GM19324 (cell line): Measurements from ENCODE around the gene HOXC5.

Experiments used
- ATAC-seq: cut with Tn5 transposase; IDR thresholded peaks from one replicate; pipeline ENCODE4 v1.9.1; 2021; ENCODE audit warnings: mild to moderate bottlenecking, moderate library complexity; ENCODE audit not compliant: unreplicated experiment, low FRiP score

Gene HOXC5

DNA sequence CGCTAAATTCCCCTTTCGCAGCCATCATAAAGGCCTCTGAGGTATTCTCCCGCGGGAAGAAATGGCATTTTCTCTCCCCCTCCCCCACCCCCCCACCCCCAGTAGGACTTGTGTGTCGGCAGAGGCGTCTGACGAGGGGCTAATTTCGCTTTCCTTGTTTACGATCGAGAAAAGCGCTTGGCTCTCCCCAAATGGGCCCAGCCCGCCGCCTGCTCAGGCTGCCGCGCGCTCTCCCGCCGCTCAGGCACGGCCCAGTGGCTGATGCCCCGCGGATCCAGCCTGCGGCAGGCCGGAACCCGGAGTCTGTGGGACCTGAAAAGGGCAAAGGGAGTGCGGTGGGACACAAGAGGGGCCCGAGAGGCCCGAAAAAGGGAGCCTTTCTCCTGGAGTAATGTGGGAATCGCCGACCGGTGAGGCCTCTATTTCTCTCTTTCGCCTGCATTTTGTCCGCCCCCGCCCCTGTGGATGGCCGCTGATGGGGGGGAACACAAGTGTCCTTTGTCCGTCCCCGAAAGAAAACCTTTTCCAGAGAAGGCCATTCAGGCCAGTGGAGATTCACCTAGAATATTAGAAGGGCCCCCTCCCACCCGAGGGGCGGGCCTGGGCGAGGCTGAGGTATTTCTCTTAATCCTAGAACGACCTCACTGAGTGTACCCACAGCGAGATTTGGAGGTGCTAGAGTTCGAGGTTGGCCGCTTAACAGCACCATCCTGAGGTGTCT lies 13.6 kb upstream of the HOXC5 start:
- no peak for ATAC-seq

DNA sequence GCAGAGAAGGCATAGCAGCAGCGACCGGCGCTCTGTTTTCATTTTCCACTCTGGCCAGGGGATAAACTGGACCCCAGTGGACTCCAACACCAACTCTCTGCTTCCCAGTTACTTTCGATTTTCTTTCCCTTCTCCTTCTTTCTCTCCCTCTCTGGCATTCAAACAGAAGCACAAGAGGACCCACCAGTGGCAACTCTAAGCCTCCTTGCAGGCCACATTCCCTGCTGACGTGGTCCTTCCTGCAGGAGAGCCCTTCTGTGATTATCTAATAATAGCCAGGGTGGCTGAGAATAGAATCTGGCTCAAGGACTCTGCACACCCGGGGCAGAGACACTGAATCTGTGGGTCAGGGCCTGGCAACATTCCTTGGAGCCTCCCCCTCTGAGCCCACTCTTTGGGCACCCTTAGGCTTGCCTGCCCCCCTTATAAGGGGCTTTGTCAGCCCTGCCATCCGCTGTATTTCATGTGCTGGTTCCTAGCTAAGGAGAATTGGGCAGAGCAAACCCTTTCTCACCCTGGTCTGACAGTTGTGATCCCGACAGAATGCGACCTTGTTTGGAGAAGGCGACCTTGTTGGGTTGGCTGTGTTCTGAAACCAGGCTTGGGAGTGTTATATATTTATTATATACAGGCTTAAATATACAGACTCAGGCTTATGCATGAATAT lies 12.8 kb upstream of the HOXC5 start:
- no peak for ATAC-seq

DNA sequence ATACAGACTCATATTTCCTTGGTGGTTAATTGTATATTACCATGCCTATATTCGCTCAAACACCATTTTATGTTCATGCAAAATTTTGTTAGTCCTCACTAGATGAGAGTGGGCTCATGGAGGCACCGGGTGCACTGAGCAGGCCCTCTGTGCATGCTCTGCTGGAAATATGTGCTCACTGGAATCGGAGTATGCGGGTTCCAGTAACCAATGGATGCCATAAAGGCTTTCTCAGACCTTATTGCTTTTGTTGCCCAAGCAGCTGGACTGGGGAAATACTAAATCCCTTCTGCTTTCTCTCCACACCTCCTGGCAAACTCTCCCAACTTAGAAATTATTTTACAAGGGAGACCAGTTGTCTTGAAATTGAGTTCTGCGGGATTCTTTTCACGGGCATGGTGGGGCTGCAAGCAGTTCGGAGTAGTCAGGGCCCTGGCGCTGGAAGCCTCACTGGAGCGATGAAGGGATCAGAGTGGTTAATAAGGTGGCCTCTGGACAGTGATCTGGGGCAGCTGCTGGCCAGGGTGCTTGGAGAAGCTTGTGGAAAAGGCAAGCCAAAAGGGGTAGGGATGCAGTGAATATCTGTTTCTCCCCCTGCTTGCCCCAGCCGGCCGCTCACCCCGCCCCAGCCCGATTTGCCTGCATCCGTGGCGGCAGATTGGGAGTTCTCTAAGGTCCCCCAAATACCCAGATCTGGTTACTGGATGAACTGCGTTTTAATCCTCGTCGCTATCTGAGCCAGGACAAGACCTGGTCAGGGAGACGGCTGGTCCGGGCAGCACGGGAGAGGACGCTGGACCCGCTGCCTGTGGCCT lies 12.1 kb upstream of the HOXC5 start:
- ATAC-seq: no peak

DNA sequence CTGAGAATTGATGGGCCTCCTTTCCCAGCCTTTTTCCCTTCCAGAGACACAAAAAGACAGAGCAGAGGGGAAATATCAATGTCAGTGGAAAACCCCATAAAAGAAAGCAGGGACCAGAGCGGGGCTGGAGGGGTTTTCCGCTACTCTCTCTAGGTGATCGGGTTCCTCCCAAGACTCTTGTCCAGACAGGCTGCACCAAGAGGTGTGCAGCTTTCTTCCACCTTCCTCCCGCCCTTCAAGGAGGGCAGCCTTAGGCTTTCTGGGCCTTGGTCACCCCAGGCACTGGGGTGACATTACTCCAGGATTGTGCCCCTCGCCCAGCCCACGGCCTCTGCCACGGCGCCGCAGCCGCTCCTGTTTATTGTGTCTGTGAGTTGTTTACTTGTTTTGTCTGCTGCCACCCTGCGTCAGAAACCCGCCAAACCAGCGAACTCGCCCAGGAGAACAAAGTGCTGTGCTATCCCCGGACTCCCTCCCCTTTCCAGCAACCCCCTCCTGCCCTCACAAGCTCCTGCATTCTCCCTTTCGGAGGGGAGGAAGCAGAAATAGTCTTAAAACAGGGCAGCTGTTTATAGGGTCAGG lies 11.3 kb upstream of the HOXC5 start:
- ATAC-seq: no peak

DNA sequence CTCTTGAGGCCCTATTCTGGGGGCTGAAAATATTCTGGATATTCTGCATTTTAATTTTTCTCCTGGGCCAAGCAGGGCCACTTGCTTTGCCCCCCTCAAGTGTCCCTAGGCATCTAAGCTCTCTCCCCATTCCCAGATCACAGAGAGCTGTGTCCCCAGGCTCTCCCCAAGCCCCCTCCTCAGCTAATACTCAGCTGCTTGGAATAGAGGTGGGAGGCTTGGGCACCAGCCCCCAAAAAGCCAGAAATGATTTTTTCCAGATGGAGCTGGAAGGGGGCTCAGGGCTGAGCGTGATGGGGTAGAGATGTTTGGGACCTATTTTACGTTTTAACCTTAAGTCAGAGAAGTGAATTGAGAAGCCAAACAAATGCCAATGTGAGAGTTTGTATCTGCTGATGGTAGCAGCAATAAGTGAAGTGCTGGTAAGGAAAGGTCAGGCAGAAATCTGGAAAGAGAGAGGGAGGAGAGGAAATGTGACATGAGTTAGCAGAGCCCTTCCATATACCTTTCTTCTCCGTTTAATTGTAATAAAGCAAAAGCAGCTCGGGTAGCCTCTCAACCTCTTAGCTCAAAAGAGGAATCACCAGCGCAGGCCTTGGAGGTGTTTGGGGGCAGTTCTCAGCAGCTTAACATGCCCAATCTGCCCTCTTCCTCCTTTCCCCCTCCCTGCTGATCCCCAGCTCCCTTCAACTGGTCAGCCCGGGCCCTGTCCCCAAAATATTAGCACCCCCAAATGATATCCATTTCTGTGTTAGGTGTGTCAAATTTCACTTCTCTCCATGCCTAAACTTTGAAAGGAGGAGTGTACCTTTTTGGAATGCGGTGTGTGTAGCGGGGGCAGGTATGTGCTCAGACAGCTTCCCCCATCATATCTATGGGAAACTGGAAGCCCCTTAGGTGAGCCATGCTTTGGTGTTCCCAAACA lies 9.6 kb upstream of the HOXC5 start:
- ATAC-seq: no peak

DNA sequence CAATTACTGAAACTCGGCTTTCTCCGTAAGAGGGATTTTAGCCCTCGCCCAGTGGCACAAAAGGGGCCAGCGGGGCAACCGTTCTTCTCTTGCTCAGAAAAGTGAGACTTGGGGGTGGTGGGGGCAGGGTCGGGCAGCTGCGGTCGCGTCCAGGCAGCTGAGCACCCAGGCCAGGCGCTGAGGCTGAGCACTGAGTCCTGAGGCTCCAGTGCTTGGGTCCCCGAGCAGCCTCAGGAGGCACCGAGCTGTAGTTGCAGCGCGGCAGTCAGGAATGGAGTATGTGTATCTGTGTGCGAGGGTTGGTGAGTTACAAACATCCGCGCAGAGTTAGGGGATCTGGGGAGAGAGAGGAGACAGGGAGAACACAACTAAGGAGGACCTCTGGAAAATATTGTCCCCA lies 8.7 kb upstream of the HOXC5 start:
- ATAC-seq: no peak

DNA sequence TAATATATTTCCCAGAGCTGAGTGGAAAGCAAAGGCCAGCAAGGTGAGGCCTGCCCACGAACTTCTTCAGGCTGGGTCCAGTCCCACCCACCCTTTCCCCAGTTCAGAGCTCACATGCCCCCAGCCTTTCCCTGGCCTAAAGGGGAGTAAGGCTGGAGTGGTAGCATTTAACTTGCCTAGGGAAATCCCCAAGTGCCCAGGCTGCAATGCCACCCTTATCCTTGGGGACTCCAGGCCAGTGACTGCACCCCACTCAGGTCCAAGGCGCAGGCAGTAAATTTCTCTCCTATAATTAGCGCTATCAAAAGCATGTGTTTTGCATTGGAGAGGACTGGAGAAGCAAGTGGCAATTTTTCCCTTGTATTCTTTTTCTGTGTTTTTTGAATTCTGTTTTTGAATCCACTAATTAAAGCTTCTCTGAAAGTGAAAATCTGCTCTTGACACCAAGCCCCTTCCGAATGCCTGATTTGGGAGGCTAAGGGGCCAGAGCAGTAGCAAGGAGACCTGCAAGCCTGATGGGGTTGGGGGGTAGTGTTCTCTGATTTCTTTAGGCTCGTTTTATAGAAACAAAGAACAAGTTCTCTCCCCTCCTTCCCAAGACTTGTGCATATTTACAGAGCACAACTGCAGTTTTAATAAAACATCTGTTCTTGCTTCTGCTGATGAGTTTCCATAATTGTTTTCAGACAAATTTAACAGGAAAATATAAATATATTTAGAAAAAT lies 8.1 kb upstream of the HOXC5 start:
- no peak for ATAC-seq

DNA sequence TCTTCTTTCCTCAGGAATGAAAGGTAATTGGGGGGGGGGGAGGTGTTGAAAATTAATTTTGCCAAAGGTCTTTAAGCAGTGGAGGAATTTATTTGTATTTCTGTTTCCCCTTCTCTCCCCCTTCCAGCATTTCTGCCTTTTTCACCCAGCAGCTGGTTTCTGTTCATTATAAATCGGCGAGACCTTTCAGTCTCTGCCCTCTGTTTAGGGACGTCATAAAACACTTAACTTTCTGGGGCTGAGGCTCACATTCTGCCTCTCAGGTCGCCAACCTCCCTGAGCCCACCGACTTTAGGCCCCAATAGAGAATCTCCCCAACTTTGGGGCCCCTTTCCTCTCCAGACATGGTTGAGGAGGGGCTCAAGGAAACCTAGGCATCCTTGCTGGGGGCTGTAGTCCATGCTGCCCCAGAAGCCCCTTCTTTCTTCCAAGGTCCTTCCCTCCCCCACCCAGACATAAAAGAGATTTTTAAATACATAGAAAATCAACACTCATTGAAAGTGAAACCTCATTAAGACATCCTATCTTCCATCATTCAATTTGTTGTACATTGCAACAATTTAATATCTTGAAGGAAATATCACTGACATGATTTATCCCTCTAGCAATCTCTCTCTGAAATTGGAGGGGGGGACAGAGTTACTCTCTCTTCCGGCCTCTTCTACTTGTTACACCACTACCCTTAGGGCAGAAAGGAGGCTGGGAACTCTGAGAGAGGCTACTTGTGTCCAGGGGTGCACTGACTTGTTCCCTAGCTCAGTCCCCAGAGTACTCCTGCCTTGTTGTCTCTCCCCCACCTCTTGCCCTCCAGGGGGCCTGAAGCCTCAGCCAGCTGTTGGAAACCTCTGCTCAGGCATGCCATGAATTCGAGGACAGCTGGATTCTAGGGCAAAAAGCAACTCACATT lies 7.1 kb upstream of the HOXC5 start:
- ATAC-seq: no peak

DNA sequence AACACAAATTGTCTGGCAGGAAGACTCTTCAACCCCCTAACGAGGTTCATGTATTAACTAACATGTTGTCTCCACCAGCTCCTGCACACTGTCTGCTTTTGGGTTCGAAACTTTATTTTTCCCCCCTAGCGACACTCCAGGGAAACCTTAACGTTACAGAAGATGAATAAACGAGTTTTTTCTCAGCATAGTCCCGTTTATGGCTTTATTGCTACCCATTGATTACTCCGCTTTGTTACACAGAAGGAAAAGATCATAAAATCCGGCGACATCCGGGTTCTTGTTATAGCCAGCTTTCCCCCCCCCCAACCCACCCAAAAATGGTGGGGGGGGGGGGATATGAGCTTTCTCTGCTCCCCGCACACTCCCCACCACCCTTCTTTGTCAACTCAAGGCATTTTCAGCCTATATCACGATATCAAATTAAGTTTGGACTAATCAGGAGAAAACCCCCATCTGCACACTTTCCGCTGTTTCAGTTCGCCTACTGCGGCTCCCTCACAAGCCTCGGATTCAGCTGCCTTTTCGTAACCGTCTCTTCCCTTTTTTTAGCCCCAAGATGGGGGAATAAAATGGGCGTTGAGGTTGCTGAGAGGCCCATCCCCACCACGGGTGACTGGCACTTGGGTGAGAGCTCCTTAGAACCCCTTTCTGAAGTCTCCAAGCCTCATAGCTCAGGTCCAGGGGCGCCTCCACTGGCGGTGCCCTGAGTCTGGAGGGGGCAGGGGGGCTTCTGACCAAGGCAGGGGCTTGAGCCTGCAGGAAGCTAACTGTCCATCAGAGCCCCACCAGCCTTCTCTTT lies 6.0 kb upstream of the HOXC5 start:
- no peak for ATAC-seq

DNA sequence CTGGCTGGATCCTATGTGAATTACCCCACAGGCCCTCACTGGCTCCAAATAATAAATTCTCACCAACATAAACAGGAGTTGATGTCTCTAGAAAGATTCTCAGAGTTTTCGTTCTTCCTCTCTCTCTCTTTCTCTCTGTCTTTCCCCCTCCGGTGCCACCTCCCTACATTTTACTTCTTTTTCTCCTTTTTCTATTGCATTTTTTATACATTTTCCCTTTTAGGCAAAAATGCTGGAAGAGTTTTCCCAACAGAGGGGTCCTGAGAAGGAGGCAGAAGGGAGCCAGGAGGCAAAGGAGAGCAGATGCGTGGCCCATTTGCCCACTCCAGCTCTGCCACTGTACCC lies 5.4 kb upstream of the HOXC5 start:
- no peak for ATAC-seq

DNA sequence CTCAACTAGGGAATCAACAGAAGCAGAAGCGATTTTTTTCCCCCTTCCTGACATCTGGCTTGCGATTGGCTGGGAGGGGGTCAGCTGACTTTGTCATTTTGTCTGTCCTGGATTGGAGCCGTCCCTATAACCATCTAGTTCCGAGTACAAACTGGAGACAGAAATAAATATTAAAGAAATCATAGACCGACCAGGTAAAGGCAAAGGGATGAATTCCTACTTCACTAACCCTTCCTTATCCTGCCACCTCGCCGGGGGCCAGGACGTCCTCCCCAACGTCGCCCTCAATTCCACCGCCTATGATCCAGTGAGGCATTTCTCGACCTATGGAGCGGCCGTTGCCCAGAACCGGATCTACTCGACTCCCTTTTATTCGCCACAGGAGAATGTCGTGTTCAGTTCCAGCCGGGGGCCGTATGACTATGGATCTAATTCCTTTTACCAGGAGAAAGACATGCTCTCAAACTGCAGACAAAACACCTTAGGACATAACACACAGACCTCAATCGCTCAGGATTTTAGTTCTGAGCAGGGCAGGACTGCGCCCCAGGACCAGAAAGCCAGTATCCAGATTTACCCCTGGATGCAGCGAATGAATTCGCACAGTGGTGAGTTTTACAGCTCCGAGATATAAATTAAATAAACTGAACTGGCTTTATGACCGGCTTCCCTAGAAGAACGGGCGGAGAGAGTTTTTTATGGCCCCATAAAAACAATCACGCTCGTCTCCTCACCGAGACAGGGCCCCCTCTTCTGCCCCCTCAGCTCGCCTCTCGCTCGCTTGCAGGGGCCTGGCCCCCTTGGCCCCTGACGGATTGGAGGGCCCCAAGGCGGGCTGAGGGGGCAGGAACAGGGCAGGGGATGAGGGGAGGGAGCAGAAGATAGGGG lies 4.3 kb upstream of the HOXC5 start, which contains the start of gene HOXC6:
HOXC6 (plus strand) TSS at position 127 of the 888 bp plus-strand sequence; CDS start at position 209, 82 bp downstream.
- no peak for ATAC-seq

DNA sequence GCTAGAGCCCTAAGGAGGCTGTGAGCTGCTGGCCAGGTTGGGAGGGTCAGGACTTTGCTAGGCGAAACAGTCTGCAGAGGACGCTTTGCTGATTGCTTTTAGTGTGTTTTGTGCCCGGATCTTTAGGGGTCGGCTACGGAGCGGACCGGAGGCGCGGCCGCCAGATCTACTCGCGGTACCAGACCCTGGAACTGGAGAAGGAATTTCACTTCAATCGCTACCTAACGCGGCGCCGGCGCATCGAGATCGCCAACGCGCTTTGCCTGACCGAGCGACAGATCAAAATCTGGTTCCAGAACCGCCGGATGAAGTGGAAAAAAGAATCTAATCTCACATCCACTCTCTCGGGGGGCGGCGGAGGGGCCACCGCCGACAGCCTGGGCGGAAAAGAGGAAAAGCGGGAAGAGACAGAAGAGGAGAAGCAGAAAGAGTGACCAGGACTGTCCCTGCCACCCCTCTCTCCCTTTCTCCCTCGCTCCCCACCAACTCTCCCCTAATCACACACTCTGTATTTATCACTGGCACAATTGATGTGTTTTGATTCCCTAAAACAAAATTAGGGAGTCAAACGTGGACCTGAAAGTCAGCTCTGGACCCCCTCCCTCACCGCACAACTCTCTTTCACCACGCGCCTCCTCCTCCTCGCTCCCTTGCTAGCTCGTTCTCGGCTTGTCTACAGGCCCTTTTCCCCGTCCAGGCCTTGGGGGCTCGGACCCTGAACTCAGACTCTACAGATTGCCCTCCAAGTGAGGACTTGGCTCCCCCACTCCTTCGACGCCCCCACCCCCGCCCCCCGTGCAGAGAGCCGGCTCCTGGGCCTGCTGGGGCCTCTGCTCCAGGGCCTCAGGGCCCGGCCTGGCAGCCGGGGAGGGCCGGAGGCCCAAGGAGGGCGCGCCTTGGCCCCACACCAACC lies 3.1 kb upstream of the HOXC5 start:
- no peak for ATAC-seq

DNA sequence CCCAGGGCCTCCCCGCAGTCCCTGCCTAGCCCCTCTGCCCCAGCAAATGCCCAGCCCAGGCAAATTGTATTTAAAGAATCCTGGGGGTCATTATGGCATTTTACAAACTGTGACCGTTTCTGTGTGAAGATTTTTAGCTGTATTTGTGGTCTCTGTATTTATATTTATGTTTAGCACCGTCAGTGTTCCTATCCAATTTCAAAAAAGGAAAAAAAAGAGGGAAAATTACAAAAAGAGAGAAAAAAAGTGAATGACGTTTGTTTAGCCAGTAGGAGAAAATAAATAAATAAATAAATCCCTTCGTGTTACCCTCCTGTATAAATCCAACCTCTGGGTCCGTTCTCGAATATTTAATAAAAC lies 2.4 kb upstream of the HOXC5 start:
- no peak for ATAC-seq

DNA sequence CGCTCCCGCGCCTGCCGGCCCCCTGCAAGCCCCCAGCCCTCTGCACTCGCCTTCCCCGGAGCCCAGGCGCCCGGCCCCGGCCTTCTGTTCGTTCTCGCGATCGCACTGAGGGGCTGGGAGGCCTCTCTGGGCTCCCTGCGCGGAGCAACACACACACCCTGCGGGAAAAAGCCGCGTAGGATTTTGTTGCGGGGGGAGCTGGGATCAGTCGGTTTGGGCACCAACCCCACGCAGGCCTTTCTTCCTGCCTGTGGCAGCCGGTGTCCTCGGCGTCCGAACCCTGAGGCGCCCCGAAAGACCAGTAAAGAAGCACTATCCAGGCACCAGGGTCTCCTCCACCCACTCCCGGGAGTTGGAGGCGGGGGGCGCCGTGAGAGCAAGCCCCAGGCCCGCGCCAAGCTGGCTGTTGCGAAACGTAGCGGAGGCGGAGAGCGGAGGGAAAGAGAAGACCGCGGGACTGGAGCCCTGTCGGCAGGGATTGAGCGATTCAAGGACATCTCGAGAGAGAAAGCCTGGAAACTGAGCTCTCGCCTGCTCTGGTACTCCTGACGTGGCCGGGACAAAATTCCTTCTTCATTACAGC lies 1.9 kb upstream of the HOXC5 start:
- no peak for ATAC-seq

DNA sequence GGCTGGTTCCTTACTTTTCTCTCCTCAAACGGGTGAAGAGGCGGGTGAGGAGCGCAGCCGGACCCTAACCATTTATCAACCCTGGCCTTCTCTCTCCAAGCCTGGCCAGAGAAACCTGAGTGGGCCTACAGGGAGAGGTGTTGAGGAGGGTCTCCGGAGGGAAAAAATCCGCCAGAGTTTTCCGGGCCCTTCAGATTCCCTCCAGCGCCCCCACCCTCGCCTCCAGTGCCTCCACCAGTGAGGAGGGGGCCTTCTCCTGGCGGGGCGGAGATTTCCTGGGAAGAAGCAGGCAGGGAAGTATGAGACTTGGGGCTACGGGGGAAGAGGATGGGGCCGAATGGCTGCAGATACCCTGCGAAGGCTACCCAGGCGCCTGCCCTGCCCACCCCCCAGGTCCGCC lies 1.4 kb upstream of the HOXC5 start:
- ATAC-seq: no peak
